Measurements from ENCODE around the gene POLD2.

DNA sequence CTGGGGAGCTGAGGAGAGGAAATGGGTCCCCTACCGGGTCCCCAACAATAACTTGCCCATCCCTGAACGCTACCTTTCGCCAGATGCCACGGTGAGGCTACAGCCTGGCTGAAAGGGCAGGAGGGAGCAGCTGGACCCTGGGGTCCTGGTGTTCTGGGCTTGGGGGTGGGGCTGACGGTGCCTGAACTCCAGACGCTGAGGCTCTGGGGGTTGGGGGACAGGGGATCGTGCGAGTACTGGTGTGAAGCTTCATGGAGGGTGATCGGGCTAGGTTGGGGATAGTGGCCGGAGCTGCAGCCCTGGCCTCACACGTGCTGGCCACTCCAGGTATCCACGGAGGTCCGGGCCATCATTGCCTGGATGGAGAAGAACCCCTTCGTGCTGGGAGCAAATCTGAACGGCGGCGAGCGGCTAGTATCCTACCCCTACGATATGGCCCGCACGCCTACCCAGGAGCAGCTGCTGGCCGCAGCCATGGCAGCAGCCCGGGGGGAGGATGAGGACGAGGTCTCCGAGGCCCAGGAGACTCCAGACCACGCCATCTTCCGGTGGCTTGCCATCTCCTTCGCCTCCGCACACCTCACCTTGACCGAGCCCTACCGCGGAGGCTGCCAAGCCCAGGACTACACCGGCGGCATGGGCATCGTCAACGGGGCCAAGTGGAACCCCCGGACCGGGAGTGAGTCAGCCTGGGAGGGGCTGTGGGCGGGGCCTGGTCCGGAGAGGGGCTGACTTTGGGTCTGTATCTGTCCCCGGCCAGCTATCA lies 10.9 kb downstream of the POLD2 start:
- TF ChIP-seq, protein P1, sequence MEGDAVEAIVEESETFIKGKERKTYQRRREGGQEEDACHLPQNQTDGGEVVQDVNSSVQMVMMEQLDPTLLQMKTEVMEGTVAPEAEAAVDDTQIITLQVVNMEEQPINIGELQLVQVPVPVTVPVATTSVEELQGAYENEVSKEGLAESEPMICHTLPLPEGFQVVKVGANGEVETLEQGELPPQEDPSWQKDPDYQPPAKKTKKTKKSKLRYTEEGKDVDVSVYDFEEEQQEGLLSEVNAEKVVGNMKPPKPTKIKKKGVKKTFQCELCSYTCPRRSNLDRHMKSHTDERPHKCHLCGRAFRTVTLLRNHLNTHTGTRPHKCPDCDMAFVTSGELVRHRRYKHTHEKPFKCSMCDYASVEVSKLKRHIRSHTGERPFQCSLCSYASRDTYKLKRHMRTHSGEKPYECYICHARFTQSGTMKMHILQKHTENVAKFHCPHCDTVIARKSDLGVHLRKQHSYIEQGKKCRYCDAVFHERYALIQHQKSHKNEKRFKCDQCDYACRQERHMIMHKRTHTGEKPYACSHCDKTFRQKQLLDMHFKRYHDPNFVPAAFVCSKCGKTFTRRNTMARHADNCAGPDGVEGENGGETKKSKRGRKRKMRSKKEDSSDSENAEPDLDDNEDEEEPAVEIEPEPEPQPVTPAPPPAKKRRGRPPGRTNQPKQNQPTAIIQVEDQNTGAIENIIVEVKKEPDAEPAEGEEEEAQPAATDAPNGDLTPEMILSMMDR (conservative IDR thresholded peaks at IDR 0.05) = no peak
- TF ChIP-seq ZFX (IDR thresholded peaks at IDR 0.05) = no peak

All from C4-2B (cell line).